Brain microvascular endothelial cell (primary cell): ENCODE measurements around the gene ST3GAL3.

ENCODE experiments used
- DNase-seq: peaks from one replicate; pipeline ENCODE4 v3.0.0-alpha.2; 2020
- H3K27ac ChIP-seq: fragments of 250-450 bp; sonication (Bioruptor Pico); 2 replicates; pipeline ENCODE4 v1.5.1; 2020; ENCODE audit warnings: mild to moderate bottlenecking, moderate library complexity
- H3K27me3 ChIP-seq: fragments of 250-450 bp; sonication (Bioruptor Pico); replicated peaks from 2 replicates; pipeline ENCODE4 v1.5.1; 2020; ENCODE audit warnings: mild to moderate bottlenecking
- H3K36me3 ChIP-seq: fragments of 250-450 bp; sonication (Bioruptor Pico); replicated peaks from 2 replicates; pipeline ENCODE4 v1.5.1; 2020; ENCODE audit warnings: mild to moderate bottlenecking
- H3K4me3 ChIP-seq: 2 replicates; pipeline ENCODE4 v1.5.1; 2011; ENCODE audit warnings: low read depth, mild to moderate bottlenecking, control low read depth, low read length, moderate library complexity
- CTCF ChIP-seq: IDR thresholded peaks from 2 replicates; pipeline ENCODE4 v1.5.1; 2011; ENCODE audit warnings: low read depth, mild to moderate bottlenecking, moderate library complexity, low read length, control low read depth, inconsistent platforms; ENCODE audit errors: missing control alignments
- in situ Hi-C: cut with HindIII; loops from 2 replicates; pipeline ENCODE4 v1.10.0; 2017; ENCODE audit warnings: low sequenced_read_pairs, low pct_ligation_motif_present

Gene ST3GAL3

GRCh38 chr1:43683560-43683959, 23.8 kb upstream of the ST3GAL3 start:
- no peak for DNase-seq
- Histone ChIP-seq H3K27me3 (no peaks in the 10 kb centered on the region), H3K36me3 (peaks cover 86% of the 10 kb centered on the region), H3K27ac (no peak overlapping the region), H3K4me3 (no peak overlapping the region)
- no peak for TF ChIP-seq CTCF
- in situ Hi-C loops: no loop called here

GRCh38 chr1:43686801-43687200, 20.5 kb upstream of the ST3GAL3 start:
- no peak overlapping the region for H3K27ac ChIP-seq
- DNase-seq: no peak
- peaks cover 93% of the 10 kb centered on the region for H3K36me3 ChIP-seq
- H3K4me3 ChIP-seq: no peak overlapping the region
- no peaks in the 10 kb centered on the region for H3K27me3 ChIP-seq
- in situ Hi-C loops: no loop called here
- TF ChIP-seq CTCF: no peak

GRCh38 chr1:43687301-43688108, 19.8 kb upstream of the ST3GAL3 start:
- Histone ChIP-seq H3K27ac (no peak overlapping the region), H3K4me3 (no peak overlapping the region), H3K27me3 (no peaks in the 10 kb centered on the region), H3K36me3 (peaks cover 93% of the 10 kb centered on the region)
- in situ Hi-C loops: no loop called here
- DNase-seq: no peak
- TF ChIP-seq CTCF: no peak

- no peak overlapping the region for H3K4me3 ChIP-seq
- no peaks in the 10 kb centered on the region for H3K27me3 ChIP-seq
- DNase-seq: no peak
- peak overlapping the region; percentile 47 for H3K27ac ChIP-seq
- in situ Hi-C loops: no loop called here
- TF ChIP-seq CTCF: no peak
- H3K36me3 ChIP-seq: peaks cover 91% of the 10 kb centered on the region
Observed at GRCh38 chr1:43688109-43688387, 19.3 kb upstream of the ST3GAL3 start.

GRCh38 chr1:43688594-43689000, 18.7 kb upstream of the ST3GAL3 start:
- peak overlapping the region; percentile 47 for H3K27ac ChIP-seq
- peaks cover 91% of the 10 kb centered on the region for H3K36me3 ChIP-seq
- no peaks in the 10 kb centered on the region for H3K27me3 ChIP-seq
- no peak overlapping the region for H3K4me3 ChIP-seq
- no peak for TF ChIP-seq CTCF
- peak; percentile 73 for DNase-seq
- in situ Hi-C loops: no loop called here

GRCh38 chr1:43689289-43689688, 18.0 kb upstream of the ST3GAL3 start:
- in situ Hi-C loops: no loop called here
- no peaks in the 10 kb centered on the region for H3K27me3 ChIP-seq
- peak overlapping the region; percentile 47 for H3K27ac ChIP-seq
- no peak overlapping the region for H3K4me3 ChIP-seq
- no peak for DNase-seq
- peaks cover 91% of the 10 kb centered on the region for H3K36me3 ChIP-seq
- TF ChIP-seq CTCF: no peak
